ENCODE data around the gene ACOT9. TPM values are rescaled to one million over a fixed set of nuclear protein-coding genes. Genes with fewer than 3 reads are reported as not detected.

The ACOT9 gene
- total RNA-seq, 4 donors from 2014 or later = 21.4 to 72.2 (median 27.5) TPM

DNA sequence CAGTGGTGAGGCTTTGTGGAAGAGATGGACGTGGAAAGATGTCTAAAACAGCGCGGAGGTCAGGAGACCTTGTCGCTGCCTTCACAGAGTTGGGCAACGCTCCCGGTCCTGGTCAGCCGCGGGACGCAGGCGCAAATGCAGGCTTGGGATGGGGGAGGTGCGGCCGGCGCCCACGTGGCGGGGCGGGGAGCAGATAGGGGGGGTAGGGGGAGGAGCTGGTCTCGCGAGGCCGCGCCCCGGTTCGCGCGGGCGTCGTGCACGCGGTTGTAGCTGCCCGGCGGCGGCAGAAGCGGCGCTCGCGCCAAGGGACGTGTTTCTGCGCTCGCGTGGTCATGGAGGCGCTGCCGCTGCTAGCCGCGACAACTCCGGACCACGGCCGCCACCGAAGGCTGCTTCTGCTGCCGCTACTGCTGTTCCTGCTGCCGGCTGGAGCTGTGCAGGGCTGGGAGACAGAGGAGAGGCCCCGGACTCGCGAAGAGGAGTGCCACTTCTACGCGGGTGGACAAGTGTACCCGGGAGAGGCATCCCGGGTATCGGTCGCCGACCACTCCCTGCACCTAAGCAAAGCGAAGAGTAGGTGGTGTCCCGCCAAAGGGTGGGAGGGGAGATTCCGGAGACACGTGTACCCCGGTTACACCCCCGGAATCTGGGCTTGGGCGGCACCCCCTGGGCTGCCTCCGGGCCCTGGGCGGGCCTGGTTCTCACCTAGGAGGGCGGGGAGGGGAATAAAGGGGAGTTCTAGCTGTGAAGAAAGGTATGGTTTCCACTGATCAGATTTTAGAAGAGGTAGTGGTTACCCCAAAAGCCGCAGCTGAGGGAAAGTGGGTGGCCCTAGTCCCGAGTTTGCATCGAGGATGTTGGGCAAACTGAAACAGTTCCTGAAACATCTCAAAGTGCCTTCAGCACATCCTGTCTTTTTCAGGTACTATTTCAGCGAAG, 75.6 kb downstream of the ACOT9 start, which contains the start of gene PRDX4:
Gene PRDX4 (plus strand): TSS at position 255 of the 939 bp plus-strand sequence. CDS start 78 bp downstream, at position 333.
- H3K9me3 ChIP-seq = no peaks in the 10 kb centered on the region
- peaks cover 0 to 14% (median 0%) of the 10 kb centered on the region in 4 donors for H3K4me1 ChIP-seq
- intact Hi-C loops (cut with DNase I; ENCODE audit: low total_unique reads) = no loop called here
- in situ Hi-C loops (cut with MboI; ENCODE audit: low pct_ligation_motif_present in 1 of 4, low pct_unique_long_range_greater_than_20kb in 1 of 4, low sequenced_read_pairs in 3 of 4) = no loop called here
- no peaks in the 10 kb centered on the region for H3K36me3 ChIP-seq
- TF ChIP-seq POLR2AphosphoS5 (IDR thresholded peaks at IDR 0.05) (peak; percentile 54 to 84 (median 72)), POLR2A (IDR thresholded peaks at IDR 0.05) (peak; percentile 58), EP300 (IDR thresholded peaks at IDR 0.05; ENCODE audit: low read depth) (no peak)
- TF ChIP-seq, protein P1, sequence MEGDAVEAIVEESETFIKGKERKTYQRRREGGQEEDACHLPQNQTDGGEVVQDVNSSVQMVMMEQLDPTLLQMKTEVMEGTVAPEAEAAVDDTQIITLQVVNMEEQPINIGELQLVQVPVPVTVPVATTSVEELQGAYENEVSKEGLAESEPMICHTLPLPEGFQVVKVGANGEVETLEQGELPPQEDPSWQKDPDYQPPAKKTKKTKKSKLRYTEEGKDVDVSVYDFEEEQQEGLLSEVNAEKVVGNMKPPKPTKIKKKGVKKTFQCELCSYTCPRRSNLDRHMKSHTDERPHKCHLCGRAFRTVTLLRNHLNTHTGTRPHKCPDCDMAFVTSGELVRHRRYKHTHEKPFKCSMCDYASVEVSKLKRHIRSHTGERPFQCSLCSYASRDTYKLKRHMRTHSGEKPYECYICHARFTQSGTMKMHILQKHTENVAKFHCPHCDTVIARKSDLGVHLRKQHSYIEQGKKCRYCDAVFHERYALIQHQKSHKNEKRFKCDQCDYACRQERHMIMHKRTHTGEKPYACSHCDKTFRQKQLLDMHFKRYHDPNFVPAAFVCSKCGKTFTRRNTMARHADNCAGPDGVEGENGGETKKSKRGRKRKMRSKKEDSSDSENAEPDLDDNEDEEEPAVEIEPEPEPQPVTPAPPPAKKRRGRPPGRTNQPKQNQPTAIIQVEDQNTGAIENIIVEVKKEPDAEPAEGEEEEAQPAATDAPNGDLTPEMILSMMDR (IDR thresholded peaks at IDR 0.05) = no peak
- H3K27me3 ChIP-seq = no peaks in the 10 kb centered on the region
- H3K27ac ChIP-seq = peak within 1 kb of the TSS; percentile 72 to 90 (median 82)
- DNase-seq = peak; percentile 90
- H3K4me3 ChIP-seq = peak within 1 kb of the TSS; percentile 45 to 63 (median 56)
- WGBS, 2 donors (ENCODE audit: low coverage in 1 of 2) = 0 to 50% methylated on average over 1 to 44 of the region's 73 CpGs

DNA sequence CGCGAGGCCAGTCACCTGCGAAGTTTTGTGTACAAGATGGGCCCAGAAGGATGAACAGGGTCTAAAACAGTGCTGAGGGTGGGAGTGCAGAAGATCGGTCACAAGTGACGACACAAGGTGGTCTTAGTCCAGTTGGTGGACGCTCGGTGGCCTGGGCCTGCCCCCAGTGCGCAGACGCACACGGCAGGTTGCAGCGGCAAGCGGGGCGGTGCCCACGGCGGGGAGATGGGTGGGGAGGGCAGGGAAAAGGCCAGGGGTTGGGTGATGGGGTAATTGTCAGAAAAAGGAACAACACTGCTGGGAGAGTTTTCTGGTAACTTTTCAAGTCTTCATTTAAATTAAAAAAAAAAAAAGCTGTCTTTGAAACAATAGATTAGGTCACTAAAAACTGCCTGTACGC, 76.8 kb downstream of the ACOT9 start:
- Histone ChIP-seq H3K4me1 (peaks cover 0 to 14% (median 0%) of the 10 kb centered on the region in 4 donors), H3K36me3 (no peaks in the 10 kb centered on the region), H3K27ac (no peak overlapping the region), H3K4me3 (no peak overlapping the region), H3K27me3 (no peaks in the 10 kb centered on the region), H3K9me3 (no peaks in the 10 kb centered on the region)
- WGBS, 2 donors (ENCODE audit: low coverage in 1 of 2) = 63 to 88% methylated on average over 1 to 16 of the region's 16 CpGs
- DNase-seq = no peak
- intact Hi-C loops (cut with DNase I; ENCODE audit: low total_unique reads) (no loop called here), in situ Hi-C loops (cut with MboI; ENCODE audit: low pct_ligation_motif_present in 1 of 4, low pct_unique_long_range_greater_than_20kb in 1 of 4, low sequenced_read_pairs in 3 of 4) (no loop called here)
- TF ChIP-seq EP300 (IDR thresholded peaks at IDR 0.05; ENCODE audit: low read depth) (no peak), POLR2A (IDR thresholded peaks at IDR 0.05) (no peak)
- TF ChIP-seq, protein P1 (IDR thresholded peaks at IDR 0.05) = no peak

DNA sequence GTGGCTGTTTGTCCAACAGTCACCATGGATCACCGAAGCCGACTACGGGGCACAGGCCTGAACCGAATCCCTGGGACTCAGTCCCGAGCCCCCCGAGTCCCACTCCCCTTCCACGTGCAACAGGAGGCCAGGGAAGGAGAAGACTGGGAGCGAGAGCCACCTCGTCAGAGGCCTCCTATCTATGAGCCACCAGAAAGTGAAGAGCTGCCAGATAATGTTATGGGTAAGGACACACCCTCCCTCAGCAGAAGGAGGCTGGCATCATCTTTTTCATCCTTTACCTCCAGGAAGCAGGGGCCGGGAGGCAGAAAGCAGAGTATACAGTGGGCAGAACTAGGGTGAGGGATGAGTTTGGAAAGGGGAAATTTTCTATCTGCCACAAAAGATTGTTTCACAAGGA, 78.6 kb downstream of the ACOT9 start:
- TF ChIP-seq POLR2AphosphoS5 (IDR thresholded peaks at IDR 0.05) = no peak
- TF ChIP-seq POLR2A (IDR thresholded peaks at IDR 0.05) = no peak
- TF ChIP-seq, protein P1 (IDR thresholded peaks at IDR 0.05) = no peak
- no peak for TF ChIP-seq EP300 (IDR thresholded peaks at IDR 0.05; ENCODE audit: low read depth)
- intact Hi-C loops (cut with DNase I; ENCODE audit: low total_unique reads) (no loop called here), in situ Hi-C loops (cut with MboI; ENCODE audit: low pct_ligation_motif_present in 1 of 4, low pct_unique_long_range_greater_than_20kb in 1 of 4, low sequenced_read_pairs in 3 of 4) (no loop called here)
- Histone ChIP-seq H3K27me3 (no peaks in the 10 kb centered on the region), H3K27ac (no peak overlapping the region), H3K36me3 (no peaks in the 10 kb centered on the region), H3K4me3 (no peak overlapping the region), H3K9me3 (no peaks in the 10 kb centered on the region), H3K4me1 (peaks cover 0 to 14% (median 0%) of the 10 kb centered on the region in 4 donors)
- DNase-seq = no peak
- WGBS, 2 donors (ENCODE audit: low coverage in 1 of 2) = 88% methylated on average over 10 of the region's 10 CpGs; no CpG with 5 or more reads in 1 of the 2 donors

DNA sequence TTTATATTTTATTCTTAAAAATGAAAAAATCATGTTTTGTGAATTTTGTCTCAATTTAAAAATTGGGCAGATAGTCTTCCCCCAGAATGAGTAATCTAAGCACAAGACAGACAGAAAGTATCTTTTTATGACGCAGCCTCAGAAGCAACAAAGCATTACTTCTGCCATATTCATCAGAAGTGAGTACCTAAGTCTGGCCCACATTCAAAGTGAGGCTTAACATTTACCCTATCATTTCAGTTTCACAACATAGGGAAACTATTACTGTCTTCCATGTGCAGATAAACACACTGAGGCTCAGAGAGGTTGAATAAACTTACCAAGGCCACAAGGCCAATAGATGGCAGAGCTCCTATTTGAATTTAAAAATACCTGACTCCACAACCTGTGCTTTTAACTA, 80.2 kb downstream of the ACOT9 start:
- intact Hi-C loops (cut with DNase I; ENCODE audit: low total_unique reads) = no loop called here
- peaks cover 0 to 5% (median 0%) of the 10 kb centered on the region in 4 donors for H3K4me1 ChIP-seq
- 76% methylated on average over 1 of the region's 1 CpG; no CpG with 5 or more reads in 1 of the 2 donors for WGBS, 2 donors (ENCODE audit: low coverage in 1 of 2)
- in situ Hi-C loops (cut with MboI; ENCODE audit: low pct_ligation_motif_present in 1 of 4, low pct_unique_long_range_greater_than_20kb in 1 of 4, low sequenced_read_pairs in 3 of 4) = no loop called here
- no peaks in the 10 kb centered on the region for H3K36me3 ChIP-seq
- no peaks in the 10 kb centered on the region for H3K27me3 ChIP-seq
- DNase-seq = no peak
- no peak overlapping the region for H3K4me3 ChIP-seq
- no peaks in the 10 kb centered on the region for H3K9me3 ChIP-seq
- H3K27ac ChIP-seq = no peak overlapping the region
- no peak for TF ChIP-seq POLR2AphosphoS5 (IDR thresholded peaks at IDR 0.05)
- TF ChIP-seq, protein P1 (IDR thresholded peaks at IDR 0.05) = no peak
- TF ChIP-seq POLR2A (IDR thresholded peaks at IDR 0.05) = no peak
- no peak for TF ChIP-seq EP300 (IDR thresholded peaks at IDR 0.05; ENCODE audit: low read depth)

Measured in transverse colon (tissue), 4 donors.